ENCODE data around the gene BCL11B. TPM values are rescaled to one million over a fixed set of nuclear protein-coding genes. Genes with fewer than 3 reads are reported as not detected.

BCL11B gene
- total and polyA plus RNA-seq, 2 of the 8 experiments (the other 6 are each of a cell fraction or from before 2014, with no cell fraction given) = 0.63 to 5.9 TPM

DNA sequence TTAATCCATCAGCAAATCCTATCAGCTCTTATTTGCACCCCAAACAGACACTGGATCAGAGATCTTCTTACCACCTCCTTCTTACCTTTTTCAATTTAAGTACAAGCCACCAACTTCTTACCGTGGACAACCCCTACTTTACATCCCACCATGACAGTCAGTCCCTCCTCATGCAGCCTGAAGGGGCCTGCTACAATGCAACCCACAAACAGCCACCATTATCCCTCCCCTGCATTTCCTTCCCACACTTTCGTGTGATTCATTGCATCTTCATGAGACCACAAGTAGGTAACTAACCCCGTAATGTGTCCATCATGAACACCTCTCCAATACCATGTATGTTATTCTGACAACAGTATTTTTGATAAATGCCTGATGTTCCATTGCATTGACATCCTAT lies 108.6 kb downstream of the BCL11B start:
- H4K91ac ChIP-seq (replicated peaks; ENCODE audit: insufficient read length, low read length) = no peak overlapping the region
- no peak overlapping the region for H3K4ac ChIP-seq (replicated peaks; ENCODE audit: insufficient read length, low read depth, low read length)
- H2AK5ac ChIP-seq (ENCODE audit: low read depth, low read length) = no peak overlapping the region
- no peak overlapping the region for H2AFZ ChIP-seq (ENCODE audit: low read length)
- no peaks in the 10 kb centered on the region; the same call in 1 of the 2 replicates for H3K79me1 ChIP-seq (ENCODE audit: low read depth, low read length)
- no peak overlapping the region for H2BK15ac ChIP-seq (ENCODE audit: low read length)
- no peak for TF ChIP-seq MAX (IDR thresholded peaks at IDR 0.05)
- no peak for TF ChIP-seq TAF7 (optimal IDR thresholded peaks at IDR 0.05; ENCODE audit: borderline replicate concordance, low read depth, low read length)
- TF ChIP-seq SIX5 (IDR thresholded peaks at IDR 0.05; ENCODE audit: low read depth, low read length) = no peak
- TF ChIP-seq RFX5 (IDR thresholded peaks at IDR 0.05; ENCODE audit: borderline replicate concordance, low read depth, low read length) = no peak
- no peak for TF ChIP-seq CREB1 (IDR thresholded peaks at IDR 0.05)
- H3K9me3 ChIP-seq (ENCODE audit: insufficient read depth in 2 of 2, low read depth in 1 of 2, low read length in 1 of 2) = no peaks in the 10 kb centered on the region
- no peak for FAIRE-seq
- H3K4me2 ChIP-seq (ENCODE audit: insufficient read depth in 1 of 2, low read depth in 2 of 2, low read length in 2 of 2) = no peak overlapping the region
- H4K5ac ChIP-seq (ENCODE audit: insufficient read length, low read depth, low read length) = no peak overlapping the region
- no peaks in the 10 kb centered on the region for H3K79me2 ChIP-seq (ENCODE audit: control insufficient read depth in 1 of 2, insufficient read depth in 2 of 2, low read length in 2 of 2)
- H3K36me3 ChIP-seq (ENCODE audit: control insufficient read depth in 2 of 4, insufficient read depth in 4 of 4, low read length in 3 of 4) = no peaks in the 10 kb centered on the region
- H2BK12ac ChIP-seq (ENCODE audit: low read depth, low read length) = no peak overlapping the region
- H4K20me1 ChIP-seq (replicated peaks in 1 of 2; ENCODE audit: control insufficient read depth in 1 of 2, insufficient read depth in 2 of 2, low read length in 2 of 2) = no peaks in the 10 kb centered on the region
- no peak overlapping the region for H2BK5ac ChIP-seq (ENCODE audit: low read depth, low read length)
- H3K9ac ChIP-seq (replicated peaks in 1 of 4; ENCODE audit: extremely low read depth in 1 of 4, low read depth in 3 of 4, low read length in 3 of 4) = no peak overlapping the region
- DNase-seq (ENCODE audit: low read depth in 1 of 2, low spot score in 2 of 2) = no peak
- H3K4me3 ChIP-seq (ENCODE audit: extremely low read depth in 1 of 4, insufficient read depth in 2 of 4, low read depth in 3 of 4, low read length in 4 of 4) = no peak overlapping the region
- 85% methylated on average over 3 of the region's 3 CpGs; no CpG with 5 or more reads in 1 of the 2 experiments for WGBS, 2 experiments (ENCODE audit: extremely low coverage in 1 of 2, insufficient coverage in 1 of 2, insufficient read length in 1 of 2, insufficient replicate concordance in 2 of 2, low coverage in 1 of 2, low lambda C conversion rate in 2 of 2, missing lambda C conversion rate in 1 of 2)
- H3K14ac ChIP-seq (ENCODE audit: insufficient read length) = no peak overlapping the region
- no peaks in the 10 kb centered on the region; a peak in 2 of 7 replicates for H3K4me1 ChIP-seq (replicated peaks in 1 of 4; ENCODE audit: control insufficient read depth in 3 of 4, insufficient read depth in 4 of 4, low read length in 3 of 4)
- no peak overlapping the region for H4K8ac ChIP-seq (ENCODE audit: extremely low read depth, insufficient read depth, low read length)
- POLR2A ChIA-PET (ENCODE audit: partially characterized antibody) = no interaction called here
- H3K27me3 ChIP-seq (replicated peaks in 1 of 4; ENCODE audit: control insufficient read depth in 3 of 4, extremely low read depth in 1 of 4, insufficient read depth in 3 of 4, low read length in 3 of 4) = no peaks in the 10 kb centered on the region
- no peak overlapping the region for H2BK20ac ChIP-seq (ENCODE audit: low read length)
- H3K56ac ChIP-seq (replicated peaks; ENCODE audit: insufficient read length, low read depth, low read length) = no peak overlapping the region
- CTCF ChIA-PET (ENCODE audit: partially characterized antibody) = interaction anchor here (0.6 to 0.7 kb wide), 2 partner anchors 103 to 162 kb away, joined by 3 read pairs; no protein-coding TSS in a partner anchor
- no peaks in the 10 kb centered on the region for H3K23me2 ChIP-seq (ENCODE audit: low read depth, low read length)
- H3K18ac ChIP-seq (ENCODE audit: extremely low read depth, low read length) = no peak overlapping the region
- H3K23ac ChIP-seq (ENCODE audit: insufficient read length) = no peak overlapping the region
- H3K27ac ChIP-seq (ENCODE audit: low read depth, low read length) = no peak overlapping the region
- no peak overlapping the region for H2BK120ac ChIP-seq (replicated peaks; ENCODE audit: low read depth, low read length)

All from H1 (cell line).